ENCODE results near the gene RPUSD2.
"Not testable (repeated sequence)": the region's sequence is repeated elsewhere in the genome, so short reads cannot be mapped to it uniquely, and the experiment has no call there.

RPUSD2 gene

GRCh38 chr15:40565333-40566238 lies 3.5 kb upstream of the RPUSD2 start:
- no peak for DNase-seq

- no peak for DNase-seq
These were observed 2.0 kb upstream of the RPUSD2 start for GRCh38 chr15:40567111-40567510.

- no peak for DNase-seq
These were observed 6.0 kb downstream of the RPUSD2 start for GRCh38 chr15:40575113-40575512.

GRCh38 chr15:40576914-40577313 lies 7.8 kb downstream of the RPUSD2 start:
- DNase-seq, result not testable (repeated sequence)

GRCh38 chr15:40578892-40579291 lies 9.8 kb downstream of the RPUSD2 start:
- no peak for DNase-seq

GRCh38 chr15:40581796-40582195 lies 12.7 kb downstream of the RPUSD2 start:
- not testable (repeated sequence) for DNase-seq

- DNase-seq, result no peak
These were observed 13.7 kb downstream of the RPUSD2 start for GRCh38 chr15:40582726-40583246.

- peak; percentile 60 for DNase-seq
These were observed 15.1 kb downstream of the RPUSD2 start for GRCh38 chr15:40584191-40584590.

- DNase-seq, result no peak
These were observed 21.6 kb downstream of the RPUSD2 start for GRCh38 chr15:40590667-40591050.

GRCh38 chr15:40591389-40591788 lies 22.3 kb downstream of the RPUSD2 start:
- no peak for DNase-seq

- DNase-seq, result no peak
These were observed 24.1 kb downstream of the RPUSD2 start for GRCh38 chr15:40593165-40593564.

- DNase-seq, result peak; percentile 98
These were observed 24.7 kb downstream of the RPUSD2 start, which contains the start of gene KNL1 for GRCh38 chr15:40593588-40594428. TSS of gene KNL1 (plus strand) at chr15:40594249. CDS start at chr15:40602932, 8,683 bp downstream.

- peak; percentile 83 for DNase-seq
These were observed 25.3 kb downstream of the RPUSD2 start for GRCh38 chr15:40594429-40594836.

- DNase-seq, result no peak
These were observed 26.1 kb downstream of the RPUSD2 start for GRCh38 chr15:40595219-40595618.

- DNase-seq, result no peak
These were observed 26.7 kb downstream of the RPUSD2 start for GRCh38 chr15:40595773-40596172.

- DNase-seq, result no peak
These were observed 27.9 kb downstream of the RPUSD2 start for GRCh38 chr15:40597024-40597423.

GRCh38 chr15:40598126-40598525 lies 29.0 kb downstream of the RPUSD2 start:
- DNase-seq, result no peak

GRCh38 chr15:40598672-40599071 lies 29.6 kb downstream of the RPUSD2 start:
- no peak for DNase-seq

GRCh38 chr15:40600956-40601355 lies 31.9 kb downstream of the RPUSD2 start:
- no peak for DNase-seq

GRCh38 chr15:40603935-40604334 lies 34.8 kb downstream of the RPUSD2 start:
- no peak for DNase-seq

- no peak for DNase-seq
These were observed 44.0 kb downstream of the RPUSD2 start for GRCh38 chr15:40613080-40613479.

- no peak for DNase-seq
These were observed 48.9 kb downstream of the RPUSD2 start for GRCh38 chr15:40618023-40618422.

- no peak for DNase-seq
These were observed 49.8 kb downstream of the RPUSD2 start for GRCh38 chr15:40618906-40619305.

Data from right hindlimb (tissue), 1 donor.